Transverse colon (tissue), 4 donors: Measurements from ENCODE around the gene SLC52A3. TPM values are rescaled to one million over a fixed set of nuclear protein-coding genes. Genes with fewer than 3 reads are reported as not detected.

Experiments used
- DNase-seq: peaks from one replicate; pipeline ENCODE4 v3.0.0-alpha.2; 2019
- H3K27ac ChIP-seq, 4 donors: fragments of 200-600 bp; sonication (generic); 2 replicates each; pipeline ENCODE4 v1.5.1; 2016 to 2018; ENCODE audit warnings: inconsistent platforms in 4 of 4
- H3K27me3 ChIP-seq: fragments of 200-600 bp; sonication (generic); 2 replicates; pipeline ENCODE4 v1.5.1; 2017; ENCODE audit warnings: inconsistent platforms
- H3K36me3 ChIP-seq, 4 donors: fragments of 200-600 bp; sonication (generic); 2 replicates each; pipeline ENCODE4 v1.5.1; 2017 to 2019; ENCODE audit warnings: inconsistent platforms in 4 of 4
- H3K4me1 ChIP-seq, 4 donors: fragments of 200-600 bp; sonication (generic); 2 replicates each; pipeline ENCODE4 v1.5.1; 2017 to 2020; ENCODE audit warnings: inconsistent platforms in 4 of 4
- H3K4me3 ChIP-seq, 4 donors: fragments of 200-600 bp; sonication (generic); 1 replicate in 1 of 4; 2 replicates in 3 of 4; pipeline versions ENCODE4 v1.5.1 to v1.6.1; 2017 to 2019; ENCODE audit warnings: inconsistent platforms in 4 of 4
- H3K9me3 ChIP-seq, 2 donors: fragments of 200-600 bp; sonication (generic); 2 replicates each; pipeline ENCODE4 v1.5.1; 2017 to 2019; ENCODE audit warnings: inconsistent platforms in 2 of 2
- CTCF ChIP-seq, 5 experiments: fragments of 200-600 bp in 3 of 5; fragments of 450-650 bp in 2 of 5; sonication (generic) in 3 of 5; IDR thresholded peaks; 1 replicate in 2 of 5; 2 replicates in 3 of 5; pipeline ENCODE4 v1.5.1; 2016 to 2017; ENCODE audit warnings: antibody characterized with exemption in 5 of 5, inconsistent platforms in 3 of 5, mild to moderate bottlenecking in 2 of 5, moderate library complexity in 1 of 5
- EP300 ChIP-seq: sonication (generic); formaldehyde crosslinking; IDR thresholded peaks from one replicate; pipeline ENCODE4 v1.6.1; 2017; ENCODE audit warnings: antibody characterized with exemption, low read depth
- POLR2A ChIP-seq: fragments of 450-650 bp; IDR thresholded peaks from one replicate; pipeline ENCODE4 v1.6.1; 2016; ENCODE audit warnings: antibody characterized with exemption, mild to moderate bottlenecking, moderate library complexity
- POLR2AphosphoS5 ChIP-seq, 3 donors: sonication (generic); formaldehyde crosslinking; IDR thresholded peaks; one replicate each; pipeline ENCODE4 v1.6.1; 2016; ENCODE audit warnings: antibody characterized with exemption in 3 of 3
- WGBS, 2 donors: methylation state at CpG; one replicate each; pipeline ENCODE4 v1.1.5; 2018; ENCODE audit warnings: low coverage in 1 of 2; 5-methylcytosine and 5-hydroxymethylcytosine counted together
- in situ Hi-C, 4 donors: fragments of 200-750 bp; cut with MboI; loops; one replicate each; pipeline versions ENCODE4 v1.15.0 to v1.15.1; 2017; ENCODE audit warnings: low sequenced_read_pairs in 3 of 4, low pct_ligation_motif_present in 1 of 4, low pct_unique_long_range_greater_than_20kb in 1 of 4
- intact Hi-C: fragments of 100-400 bp; cut with DNase I; formaldehyde crosslinking; loops from one replicate; pipeline ENCODE4 v1.15.1; 2023; ENCODE audit warnings: low total_unique reads
- total RNA-seq, 4 donors: library from RNA; depleted of rRNA; stranded (reverse); fragments of >200 nt; gene quantifications; one replicate each; pipeline ENCODE4 v1.1.0, GENCODE V29; 2016

Gene SLC52A3
- total RNA-seq, 4 donors from 2014 or later: 7.2 to 35.9 (median 15.3) TPM

- Histone ChIP-seq H3K4me1 (peaks cover 0 to 9% (median 7%) of the 10 kb centered on the region in 4 donors), H3K4me3 (no peak overlapping the region), H3K9me3 (no peaks in the 10 kb centered on the region), H3K27ac (no peak overlapping the region), H3K36me3 (no peaks in the 10 kb centered on the region), H3K27me3 (peaks cover 44% of the 10 kb centered on the region)
- intact Hi-C loops (no loop called here), in situ Hi-C loops (loop anchor here (10.0 to 25.0 kb wide), 3 partner anchors 168 to 178 kb away; no protein-coding TSS in a partner anchor)
- WGBS, 2 donors: 73 to 92% methylated on average over 3 of the region's 3 CpGs
- no peak for TF ChIP-seq CTCF (IDR thresholded peaks at IDR 0.05)
- TF ChIP-seq POLR2A: no peak
- TF ChIP-seq EP300: no peak
- no peak for TF ChIP-seq POLR2AphosphoS5 (IDR thresholded peaks at IDR 0.05)
- DNase-seq: no peak
These were observed 35.6 kb downstream of the SLC52A3 start for GRCh38 chr20:732727-733126.

- in situ Hi-C loops (loop anchor here (10.0 to 25.0 kb wide), 3 partner anchors 167 to 177 kb away; no protein-coding TSS in a partner anchor), intact Hi-C loops (no loop called here)
- Histone ChIP-seq H3K9me3 (no peaks in the 10 kb centered on the region), H3K36me3 (no peaks in the 10 kb centered on the region), H3K4me1 (peaks cover 0 to 9% (median 7%) of the 10 kb centered on the region in 4 donors), H3K4me3 (no peak overlapping the region), H3K27ac (no peak overlapping the region), H3K27me3 (peaks cover 52% of the 10 kb centered on the region)
- DNase-seq: no peak
- 74 to 79% methylated on average over 3 to 8 of the region's 8 CpGs for WGBS, 2 donors
- TF ChIP-seq CTCF (IDR thresholded peaks at IDR 0.05): no peak
- no peak for TF ChIP-seq EP300
- TF ChIP-seq POLR2AphosphoS5 (IDR thresholded peaks at IDR 0.05): no peak
- TF ChIP-seq POLR2A: no peak
These were observed 36.3 kb downstream of the SLC52A3 start for GRCh38 chr20:731891-732560.

GRCh38 chr20:730005-730404 lies 38.3 kb downstream of the SLC52A3 start:
- intact Hi-C loops (no loop called here), in situ Hi-C loops (loop anchor here (10.0 to 25.0 kb wide), 3 partner anchors 165 to 175 kb away; no protein-coding TSS in a partner anchor)
- DNase-seq: no peak
- WGBS, 2 donors: 83 to 90% methylated on average over 3 of the region's 3 CpGs
- Histone ChIP-seq H3K36me3 (no peaks in the 10 kb centered on the region), H3K27me3 (peaks cover 72% of the 10 kb centered on the region), H3K27ac (no peak overlapping the region), H3K9me3 (no peaks in the 10 kb centered on the region), H3K4me3 (no peak overlapping the region), H3K4me1 (peaks cover 0 to 9% (median 7%) of the 10 kb centered on the region in 4 donors)
- TF ChIP-seq POLR2AphosphoS5 (IDR thresholded peaks at IDR 0.05) (no peak), POLR2A (no peak), EP300 (no peak), CTCF (IDR thresholded peaks at IDR 0.05) (no peak)

GRCh38 chr20:728256-728944 lies 39.9 kb downstream of the SLC52A3 start:
- Histone ChIP-seq H3K9me3 (no peaks in the 10 kb centered on the region), H3K27me3 (peaks cover 73% of the 10 kb centered on the region), H3K4me3 (peak overlapping the region in 2 of 4 donors; percentile 32 to 47), H3K4me1 (peaks cover 0 to 9% (median 7%) of the 10 kb centered on the region in 4 donors), H3K27ac (no peak overlapping the region), H3K36me3 (no peaks in the 10 kb centered on the region)
- intact Hi-C loops (no loop called here), in situ Hi-C loops (loop anchor here in 1 of 4 donors (25.0 kb wide), 1 partner anchor 166 kb away; no protein-coding TSS in a partner anchor)
- TF ChIP-seq POLR2A (no peak), CTCF (IDR thresholded peaks at IDR 0.05) (peak in 4 of 5 experiments; percentile 25 to 48 (median 34))
- WGBS, 2 donors: 1% methylated on average over 54 of the region's 60 CpGs; no CpG with 5 or more reads in 1 of the 2 donors
- DNase-seq: peak; percentile 22
